ENCODE data around the gene EPHA1.

DNA sequence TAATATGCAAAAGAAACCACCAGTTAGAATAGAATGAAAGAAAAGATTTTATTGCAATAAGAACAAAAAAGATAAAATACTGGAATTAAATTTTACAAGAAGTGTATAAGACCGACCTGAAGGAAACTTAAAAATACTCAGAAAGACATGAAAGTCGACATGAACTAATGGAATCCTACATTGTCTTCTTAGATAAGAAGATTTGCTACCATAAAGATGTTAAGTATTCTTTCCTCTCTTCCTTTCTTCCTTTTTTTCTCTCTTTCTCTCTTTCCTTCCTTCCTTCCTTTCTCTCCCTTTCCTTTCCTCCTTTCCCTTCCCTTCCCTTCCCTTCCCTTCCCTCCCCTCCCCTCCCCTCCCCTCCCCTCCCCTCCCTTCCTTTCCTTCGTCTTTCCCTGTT is 41.1 kb upstream of the EPHA1 start:
- TF ChIP-seq, protein P1, sequence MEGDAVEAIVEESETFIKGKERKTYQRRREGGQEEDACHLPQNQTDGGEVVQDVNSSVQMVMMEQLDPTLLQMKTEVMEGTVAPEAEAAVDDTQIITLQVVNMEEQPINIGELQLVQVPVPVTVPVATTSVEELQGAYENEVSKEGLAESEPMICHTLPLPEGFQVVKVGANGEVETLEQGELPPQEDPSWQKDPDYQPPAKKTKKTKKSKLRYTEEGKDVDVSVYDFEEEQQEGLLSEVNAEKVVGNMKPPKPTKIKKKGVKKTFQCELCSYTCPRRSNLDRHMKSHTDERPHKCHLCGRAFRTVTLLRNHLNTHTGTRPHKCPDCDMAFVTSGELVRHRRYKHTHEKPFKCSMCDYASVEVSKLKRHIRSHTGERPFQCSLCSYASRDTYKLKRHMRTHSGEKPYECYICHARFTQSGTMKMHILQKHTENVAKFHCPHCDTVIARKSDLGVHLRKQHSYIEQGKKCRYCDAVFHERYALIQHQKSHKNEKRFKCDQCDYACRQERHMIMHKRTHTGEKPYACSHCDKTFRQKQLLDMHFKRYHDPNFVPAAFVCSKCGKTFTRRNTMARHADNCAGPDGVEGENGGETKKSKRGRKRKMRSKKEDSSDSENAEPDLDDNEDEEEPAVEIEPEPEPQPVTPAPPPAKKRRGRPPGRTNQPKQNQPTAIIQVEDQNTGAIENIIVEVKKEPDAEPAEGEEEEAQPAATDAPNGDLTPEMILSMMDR (IDR thresholded peaks at IDR 0.05; ENCODE audit: insufficient read depth, low read depth, low read length), result no peak
- no peak for TF ChIP-seq EZH2 (IDR thresholded peaks at IDR 0.05; ENCODE audit: insufficient read depth, low read length)

All from astrocyte (in vitro differentiated cells and primary cell).